ENCODE data around the gene MAMDC4.
"Not testable (repeated sequence)": the region's sequence is repeated elsewhere in the genome, so short reads cannot be mapped to it uniquely, and the experiment has no call there.

The MAMDC4 gene

GRCh38 chr9:136863623-136864273 is 11.6 kb downstream of the MAMDC4 start:
- no peak for DNase-seq (ENCODE audit: low spot score)
- in situ Hi-C loops (cut with MboI; ENCODE audit: low pct_unique_long_range_greater_than_20kb, low sequenced_read_pairs, unreplicated experiment) = no loop called here
- TF ChIP-seq CTCF (IDR thresholded peaks at IDR 0.05; ENCODE audit: extremely low read depth, insufficient read depth, missing control alignments) = no peak

- no peak for DNase-seq (ENCODE audit: low spot score)
- in situ Hi-C loops (cut with MboI; ENCODE audit: low pct_unique_long_range_greater_than_20kb, low sequenced_read_pairs, unreplicated experiment) = no loop called here
- no peak for TF ChIP-seq CTCF (IDR thresholded peaks at IDR 0.05; ENCODE audit: extremely low read depth, insufficient read depth, missing control alignments)
These were observed 13.1 kb downstream of the MAMDC4 start for GRCh38 chr9:136865041-136865767.

- no peak for DNase-seq (ENCODE audit: low spot score)
- in situ Hi-C loops (cut with MboI; ENCODE audit: low pct_unique_long_range_greater_than_20kb, low sequenced_read_pairs, unreplicated experiment) = no loop called here
- TF ChIP-seq CTCF (IDR thresholded peaks at IDR 0.05; ENCODE audit: extremely low read depth, insufficient read depth, missing control alignments) = no peak
These were observed 13.6 kb downstream of the MAMDC4 start for GRCh38 chr9:136865768-136866103.

GRCh38 chr9:136866898-136867421 is 14.8 kb downstream of the MAMDC4 start:
- in situ Hi-C loops (cut with MboI; ENCODE audit: low pct_unique_long_range_greater_than_20kb, low sequenced_read_pairs, unreplicated experiment); DNase-seq (ENCODE audit: low spot score): not testable (repeated sequence)

GRCh38 chr9:136867480-136867879 is 15.3 kb downstream of the MAMDC4 start:
- DNase-seq (ENCODE audit: low spot score) = no peak
- no peak for TF ChIP-seq CTCF (IDR thresholded peaks at IDR 0.05; ENCODE audit: extremely low read depth, insufficient read depth, missing control alignments)
- in situ Hi-C loops (cut with MboI; ENCODE audit: low pct_unique_long_range_greater_than_20kb, low sequenced_read_pairs, unreplicated experiment) = no loop called here

GRCh38 chr9:136867917-136868316 is 15.8 kb downstream of the MAMDC4 start:
- no peak for TF ChIP-seq CTCF (IDR thresholded peaks at IDR 0.05; ENCODE audit: extremely low read depth, insufficient read depth, missing control alignments)
- in situ Hi-C loops (cut with MboI; ENCODE audit: low pct_unique_long_range_greater_than_20kb, low sequenced_read_pairs, unreplicated experiment) = no loop called here
- no peak for DNase-seq (ENCODE audit: low spot score)

- no peak for TF ChIP-seq CTCF (IDR thresholded peaks at IDR 0.05; ENCODE audit: extremely low read depth, insufficient read depth, missing control alignments)
- in situ Hi-C loops (cut with MboI; ENCODE audit: low pct_unique_long_range_greater_than_20kb, low sequenced_read_pairs, unreplicated experiment) = no loop called here
- DNase-seq (ENCODE audit: low spot score) = no peak
These were observed 16.5 kb downstream of the MAMDC4 start for GRCh38 chr9:136868644-136869043.

GRCh38 chr9:136869611-136870010 is 17.5 kb downstream of the MAMDC4 start:
- in situ Hi-C loops (cut with MboI; ENCODE audit: low pct_unique_long_range_greater_than_20kb, low sequenced_read_pairs, unreplicated experiment); DNase-seq (ENCODE audit: low spot score): not testable (repeated sequence)

Measured in GM13977 (cell line).